K562 (cell line): ENCODE results near the gene KIAA1958. TPM values are rescaled to one million over a fixed set of nuclear protein-coding genes. Genes with fewer than 3 reads are reported as not detected.

Source experiments
- BACH1 ChIP-seq: fragments of 200-800 bp; sonication (Bioruptor generic); IDR thresholded peaks from 2 replicates; pipeline ENCODE4 v1.6.1; 2016; ENCODE audit warnings: missing genetic modification characterization, missing compliant biosample characterization
- BMI1 ChIP-seq: fragments of 150-350 bp; IDR thresholded peaks from 2 replicates; pipeline ENCODE4 v1.6.1; 2014; ENCODE audit warnings: low read length
- CBX2 ChIP-seq: fragments of 200-600 bp; sonication (generic); IDR thresholded peaks from one replicate; pipeline ENCODE4 v1.6.1; 2012; ENCODE audit warnings: mild to moderate bottlenecking, low read length, inconsistent platforms; ENCODE audit not compliant: insufficient read depth, poor library complexity, severe bottlenecking
- CBX8 ChIP-seq: fragments of 200-600 bp; sonication (generic); IDR thresholded peaks from 2 replicates; pipeline ENCODE4 v1.6.1; 2012; ENCODE audit warnings: borderline replicate concordance, mixed run types, low read depth, mild to moderate bottlenecking, moderate library complexity, mixed read lengths, low read length, control low read depth, inconsistent platforms; ENCODE audit not compliant: poor library complexity, severe bottlenecking; ENCODE audit errors: extremely low read depth
- CREBBP ChIP-seq: IDR thresholded peaks from one replicate; pipeline ENCODE4 v1.6.1; 2012; ENCODE audit warnings: low read depth, mild to moderate bottlenecking, control low read depth, inconsistent platforms, low read length
- CTCF ChIP-seq, 3 experiments: IDR thresholded peaks in 2 of 3; conservative IDR thresholded peaks in 1 of 3; 2 replicates each; pipeline ENCODE4 v1.5.1; 2011 to 2012; ENCODE audit warnings: low read length in 3 of 3, mild to moderate bottlenecking in 3 of 3, control low read depth in 2 of 3, improper control_type of control experiment in 1 of 3, inconsistent platforms in 1 of 3, low read depth in 1 of 3, mixed read lengths in 1 of 3, moderate library complexity in 1 of 3; ENCODE audit not compliant: insufficient read depth in 2 of 3
- EGR1 ChIP-seq: fragments of 450-650 bp; conservative IDR thresholded peaks from 2 replicates; pipeline ENCODE4 v1.6.1; 2017; ENCODE audit warnings: mild to moderate bottlenecking
- EZH2 ChIP-seq: IDR thresholded peaks from 2 replicates; pipeline ENCODE4 v1.6.1; 2012; ENCODE audit warnings: low read depth, mild to moderate bottlenecking, inconsistent platforms, low read length, borderline replicate concordance
- FOXP1 ChIP-seq: sonication (generic); formaldehyde crosslinking; IDR thresholded peaks from 2 replicates; pipeline ENCODE4 v1.8.0; 2022; ENCODE audit warnings: mild to moderate bottlenecking, missing genetic modification reagents
- HNRNPH1 ChIP-seq: fragments of 200-400 bp; formaldehyde crosslinking; optimal IDR thresholded peaks from 2 replicates; pipeline ENCODE3; 2017; ENCODE audit warnings: low read depth, mild to moderate bottlenecking, low read length, moderate library complexity
- HNRNPUL1 ChIP-seq: fragments of 200-400 bp; formaldehyde crosslinking; IDR thresholded peaks from 2 replicates; pipeline ENCODE4 v1.6.1; 2017; ENCODE audit warnings: low read length
- HOXB6 ChIP-seq: fragments of 250-450 bp; sonication (Bioruptor Pico); IDR thresholded peaks from 2 replicates; pipeline ENCODE4 v1.5.1; 2022; ENCODE audit warnings: mild to moderate bottlenecking, borderline replicate concordance
- MEF2D ChIP-seq: conservative IDR thresholded peaks from 2 replicates; pipeline ENCODE4 v1.6.1; 2016; ENCODE audit warnings: low read depth, missing genetic modification characterization, missing compliant biosample characterization
- NFYB ChIP-seq: IDR thresholded peaks from 2 replicates; pipeline ENCODE4 v1.6.1; 2011; ENCODE audit warnings: mild to moderate bottlenecking, moderate library complexity; ENCODE audit not compliant: insufficient read length; ENCODE audit errors: extremely low read depth
- POLR2A ChIP-seq: fragments of 450-650 bp; conservative IDR thresholded peaks from 2 replicates; pipeline ENCODE4 v1.6.1; 2016
- PRMT5 ChIP-seq: sonication (generic); formaldehyde crosslinking; IDR thresholded peaks from 2 replicates; pipeline ENCODE4 v1.5.0; 2020; ENCODE audit warnings: missing genetic modification reagents
- RBFOX2 ChIP-seq: fragments of 200-400 bp; formaldehyde crosslinking; IDR thresholded peaks from 2 replicates; pipeline ENCODE4 v1.6.1; 2017; ENCODE audit warnings: low read depth, mild to moderate bottlenecking, low read length, moderate library complexity
- SIX5 ChIP-seq, 2 experiments: IDR thresholded peaks; 2 replicates each; pipeline ENCODE4 v1.6.1; 2011; ENCODE audit warnings: low read length in 2 of 2, borderline replicate concordance in 1 of 2, low read depth in 1 of 2, mild to moderate bottlenecking in 1 of 2, moderate library complexity in 1 of 2; ENCODE audit not compliant: insufficient read depth in 1 of 2
- THAP7 ChIP-seq: fragments of 250-450 bp; sonication (Bioruptor Pico); IDR thresholded peaks from 2 replicates; pipeline ENCODE4 v1.5.0; 2021
- ZNF212 ChIP-seq: fragments of 450-650 bp; formaldehyde crosslinking; IDR thresholded peaks from 2 replicates; pipeline ENCODE4 v1.4.0; 2020; ENCODE audit warnings: mild to moderate bottlenecking
- ZNF395 ChIP-seq: fragments of 200-800 bp; sonication (Bioruptor generic); IDR thresholded peaks from 2 replicates; pipeline ENCODE4 v1.6.1; 2017; ENCODE audit warnings: missing genetic modification characterization, missing compliant biosample characterization
- ZNF655 ChIP-seq: fragments of 250-450 bp; sonication (Bioruptor Pico); IDR thresholded peaks from 2 replicates; pipeline ENCODE4 v1.5.0; 2021
- ZNF76 ChIP-seq: fragments of 250-450 bp; sonication (Bioruptor Pico); IDR thresholded peaks from 2 replicates; pipeline ENCODE4 v1.4.0; 2020; ENCODE audit warnings: mild to moderate bottlenecking, moderate library complexity, borderline replicate concordance
- polyA plus RNA-seq, 8 experiments: library from polyadenylated mRNA; depleted of rRNA in 4 of 8; stranded (reverse) in 5 of 8; unstranded in 3 of 8; fragments of >200 nt; fragmentation: Nextera tagmentation in 2 of 8; fragmentation: Illumina TruSeq in 1 of 8; extraction: Ambion mirVana in 2 of 8; extraction: Trizol in 1 of 8; gene quantifications; 2 replicates each; pipeline versions ENCODE4 v1.2.1 to v1.2.3, GENCODE V29; 2011 to 2014; ENCODE audit warnings: inconsistent platforms in 1 of 8, missing spikeins in 1 of 8
- total RNA-seq, 7 experiments: library from RNA; depleted of rRNA in 6 of 7; stranded (reverse); fragments of >200 nt in 6 of 7; fragmentation: Illumina TruSeq in 2 of 7; extraction: Trizol in 2 of 7; gene quantifications; 2 replicates each; pipeline versions ENCODE4 v1.2.1 to v1.2.3, GENCODE V29; 2011 to 2021; ENCODE audit warnings: low replicate concordance in 1 of 7

The KIAA1958 gene
- total and polyA plus RNA-seq, 9 of the 15 experiments (the other 6 are each of a cell fraction or from before 2014, with no cell fraction given): 1.1 to 16.0 (median 10.1) TPM

- TF ChIP-seq ZNF655 (CRISPR knock-in tag) (no peak), CREBBP (no peak), THAP7 (CRISPR knock-in tag) (no peak), HNRNPH1 (no peak), SIX5 (IDR thresholded peaks at IDR 0.05; ENCODE audit: borderline replicate concordance in 1 of 2, insufficient read depth in 1 of 2, low read depth in 1 of 2, low read length in 2 of 2) (no peak), EZH2 (no peak), POLR2A (no peak), ZNF395 (CRISPR knock-in tag) (peak; percentile 45; the same call in 1 of the 2 replicates), MEF2D (no peak), FOXP1 (CRISPR knock-in tag) (0 out of 2 replicates have a peak, but pooled peaks have one; percentile 34), CTCF (IDR thresholded peaks at IDR 0.05 in 2 of 3, conservative IDR thresholded peaks at IDR 0.05 in 1 of 3; ENCODE audit: insufficient read depth in 2 of 3, low read depth in 1 of 3, low read length in 3 of 3) (peak in 1 of 3 experiments; percentile 19; a peak in 2 of 6 replicates), HNRNPUL1 (no peak), NFYB (no peak), ZNF212 (CRISPR knock-in tag) (no peak), BMI1 (no peak), EGR1 (peak; percentile 69), HOXB6 (no peak), CBX8 (no peak), BACH1 (tag) (no peak), CBX2 (no peak), RBFOX2 (peak; percentile 68), PRMT5 (CRISPR knock-in tag) (no peak), ZNF76 (CRISPR knock-in tag) (peak; percentile 24; the same call in 1 of the 2 replicates)
These were observed 576 bp downstream of the KIAA1958 start (continued) for GRCh38 chr9:112487008-112487798.
